Nephron progenitor cell (in vitro differentiated cells): ENCODE data around the gene SPATS2.

Source experiments
- DNase-seq: peaks from one replicate; pipeline ENCODE4 v3.0.0; 2021
- H3K27ac Mint-ChIP-seq: 2 replicates; pipeline ENCODE4 v1.8.0; 2021; ENCODE audit warnings: mild to moderate bottlenecking, moderate library complexity, mixed read lengths
- H3K27me3 Mint-ChIP-seq: 2 replicates; pipeline ENCODE4 v1.8.0; 2021; ENCODE audit warnings: mild to moderate bottlenecking, low read depth, mixed read lengths; ENCODE audit not compliant: poor library complexity
- H3K36me3 Mint-ChIP-seq: 2 replicates; pipeline ENCODE4 v1.8.0; 2021; ENCODE audit warnings: low read depth, mixed read lengths
- H3K4me1 Mint-ChIP-seq: 2 replicates; pipeline ENCODE4 v1.8.0; 2021; ENCODE audit warnings: mixed read lengths
- H3K4me3 Mint-ChIP-seq: 2 replicates; pipeline ENCODE4 v1.8.0; 2021; ENCODE audit warnings: mild to moderate bottlenecking, moderate library complexity, mixed read lengths
- H3K9me3 Mint-ChIP-seq: 2 replicates; pipeline ENCODE4 v1.8.0; 2021; ENCODE audit warnings: mild to moderate bottlenecking, moderate library complexity, mixed read lengths
- TF ChIP-seq, protein P1 (sequence below): fragments of 200-600 bp; sonication (generic); IDR thresholded peaks from 2 replicates; pipeline ENCODE4 v1.5.0; 2021; ENCODE audit warnings: antibody characterized with exemption

SPATS2 gene

GRCh38 chr12:49366096-49366651 lies 1.1 kb upstream of the SPATS2 start:
- Mint-ChIP-seq H3K4me1 (peaks cover 28% of the 10 kb centered on the region), H3K4me3 (peak overlapping the region; percentile 98)
- no peak for DNase-seq

DNA sequence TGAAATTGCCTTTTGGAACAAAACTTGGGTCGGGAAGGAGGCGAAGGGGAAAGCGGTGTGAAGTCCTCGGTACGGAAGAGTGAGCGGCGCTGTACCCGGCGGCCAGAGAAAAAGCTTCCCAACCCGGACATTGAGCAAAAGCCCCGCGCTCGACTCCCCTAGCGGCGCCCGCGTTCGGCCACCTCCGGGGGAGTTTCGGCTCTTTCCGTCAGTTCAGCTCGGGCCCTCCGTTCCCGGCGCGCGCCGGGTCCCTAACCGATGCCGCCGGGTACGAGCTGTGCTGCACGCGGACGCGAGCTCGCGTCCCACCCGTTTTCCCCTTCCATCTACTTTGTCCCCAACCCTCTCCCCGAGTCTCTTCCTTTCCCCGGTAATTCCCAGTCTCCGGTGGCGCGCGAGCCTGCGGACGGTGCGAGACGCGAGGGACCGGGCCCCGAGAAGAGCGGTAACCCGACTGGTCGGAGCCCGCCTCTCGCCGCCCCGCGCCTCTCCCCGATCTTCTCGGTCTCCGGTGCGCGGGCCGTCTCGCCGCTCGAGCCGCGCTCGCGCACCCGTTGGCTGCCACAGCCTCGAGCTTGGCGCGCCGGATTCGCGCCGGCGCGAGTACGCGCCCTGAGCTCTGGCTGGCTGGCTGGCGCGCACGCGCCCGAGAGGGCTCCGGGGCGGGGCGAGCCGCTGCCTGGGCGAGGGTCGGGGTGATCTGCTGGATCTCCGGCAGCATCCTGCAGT lies 446 bp upstream of the SPATS2 start:
- TF ChIP-seq, protein P1, sequence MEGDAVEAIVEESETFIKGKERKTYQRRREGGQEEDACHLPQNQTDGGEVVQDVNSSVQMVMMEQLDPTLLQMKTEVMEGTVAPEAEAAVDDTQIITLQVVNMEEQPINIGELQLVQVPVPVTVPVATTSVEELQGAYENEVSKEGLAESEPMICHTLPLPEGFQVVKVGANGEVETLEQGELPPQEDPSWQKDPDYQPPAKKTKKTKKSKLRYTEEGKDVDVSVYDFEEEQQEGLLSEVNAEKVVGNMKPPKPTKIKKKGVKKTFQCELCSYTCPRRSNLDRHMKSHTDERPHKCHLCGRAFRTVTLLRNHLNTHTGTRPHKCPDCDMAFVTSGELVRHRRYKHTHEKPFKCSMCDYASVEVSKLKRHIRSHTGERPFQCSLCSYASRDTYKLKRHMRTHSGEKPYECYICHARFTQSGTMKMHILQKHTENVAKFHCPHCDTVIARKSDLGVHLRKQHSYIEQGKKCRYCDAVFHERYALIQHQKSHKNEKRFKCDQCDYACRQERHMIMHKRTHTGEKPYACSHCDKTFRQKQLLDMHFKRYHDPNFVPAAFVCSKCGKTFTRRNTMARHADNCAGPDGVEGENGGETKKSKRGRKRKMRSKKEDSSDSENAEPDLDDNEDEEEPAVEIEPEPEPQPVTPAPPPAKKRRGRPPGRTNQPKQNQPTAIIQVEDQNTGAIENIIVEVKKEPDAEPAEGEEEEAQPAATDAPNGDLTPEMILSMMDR = no peak
- Mint-ChIP-seq H3K4me3 (peak overlapping the region; percentile 98), H3K27me3 (peaks cover 18% of the 10 kb centered on the region), H3K9me3 (no peaks in the 10 kb centered on the region), H3K4me1 (peaks cover 34% of the 10 kb centered on the region), H3K27ac (peak overlapping the region; percentile 96), H3K36me3 (peaks cover 13% of the 10 kb centered on the region)
- peak; percentile 95 for DNase-seq

More at GRCh38 chr12:49366096-49366651, 1.1 kb upstream of the SPATS2 start:
- H3K27ac Mint-ChIP-seq = peak overlapping the region; percentile 96
- no peaks in the 10 kb centered on the region for H3K9me3 Mint-ChIP-seq
- TF ChIP-seq, protein P1 = no peak
- H3K36me3 Mint-ChIP-seq = peaks cover 8% of the 10 kb centered on the region
- peaks cover 18% of the 10 kb centered on the region for H3K27me3 Mint-ChIP-seq

DNA sequence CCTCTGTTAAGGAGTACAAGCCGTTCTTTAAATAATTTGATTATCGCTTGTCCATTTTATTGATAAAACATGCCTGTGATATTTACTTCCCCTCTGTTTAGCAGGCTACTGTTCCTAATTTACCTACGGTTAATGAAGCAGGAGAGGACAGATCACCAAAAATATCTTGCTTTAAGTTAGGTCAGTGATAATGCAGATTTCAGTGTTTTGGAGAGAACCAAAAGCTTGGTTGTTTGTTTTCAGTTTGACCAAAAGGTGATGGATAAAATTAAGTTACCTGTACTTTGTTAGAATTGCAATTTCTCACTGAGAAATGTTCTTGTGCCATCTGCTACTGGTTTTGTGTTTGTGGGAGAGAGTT lies 958 bp downstream of the SPATS2 start:
- peak overlapping the region; percentile 98 for H3K4me3 Mint-ChIP-seq
- DNase-seq = no peak
- TF ChIP-seq, protein P1 = no peak
- H3K27me3 Mint-ChIP-seq = peaks cover 7% of the 10 kb centered on the region
- peaks cover 18% of the 10 kb centered on the region for H3K36me3 Mint-ChIP-seq
- H3K27ac Mint-ChIP-seq = no peak overlapping the region
- H3K9me3 Mint-ChIP-seq = no peaks in the 10 kb centered on the region
- peaks cover 34% of the 10 kb centered on the region for H3K4me1 Mint-ChIP-seq

DNA sequence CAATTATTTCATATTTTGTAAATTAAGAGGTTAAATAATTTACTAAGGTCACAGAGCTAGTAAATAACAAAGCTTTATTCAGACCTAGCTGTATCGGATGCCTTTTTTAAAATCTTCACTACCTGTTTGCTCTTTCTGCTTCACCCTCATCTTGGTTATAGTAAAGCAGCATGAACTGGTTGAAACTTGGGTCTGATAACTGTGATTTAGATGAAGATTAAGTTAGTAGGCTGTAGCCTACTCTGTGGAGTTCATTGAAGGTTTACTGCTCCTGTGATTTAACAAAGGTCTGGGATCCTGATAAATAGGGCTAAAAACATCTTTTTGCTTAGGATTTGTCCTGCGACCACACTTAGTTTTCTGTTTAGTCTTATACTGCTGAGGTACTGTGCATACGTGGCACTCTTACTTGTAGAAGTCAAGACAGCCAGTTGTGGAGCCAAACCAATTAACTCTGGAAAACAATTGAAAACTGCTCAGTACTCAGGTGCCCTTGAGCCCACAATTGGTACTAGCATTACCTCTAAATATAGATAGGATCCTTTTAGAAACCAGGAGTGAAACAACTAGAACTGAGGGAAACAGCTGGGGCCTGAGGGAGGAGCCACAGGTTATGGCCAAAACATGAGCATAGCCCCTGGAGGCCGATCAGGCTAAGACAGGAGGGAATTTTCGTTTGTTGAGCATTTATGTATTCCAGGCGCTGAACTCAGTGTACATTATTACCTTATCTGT lies 2.3 kb downstream of the SPATS2 start:
- DNase-seq = no peak
- TF ChIP-seq, protein P1 = peak; percentile 23
- Mint-ChIP-seq H3K27me3 (peaks cover 3% of the 10 kb centered on the region), H3K27ac (no peak overlapping the region), H3K9me3 (no peaks in the 10 kb centered on the region), H3K4me1 (peaks cover 34% of the 10 kb centered on the region), H3K4me3 (peak overlapping the region; percentile 72), H3K36me3 (peaks cover 18% of the 10 kb centered on the region)

DNA sequence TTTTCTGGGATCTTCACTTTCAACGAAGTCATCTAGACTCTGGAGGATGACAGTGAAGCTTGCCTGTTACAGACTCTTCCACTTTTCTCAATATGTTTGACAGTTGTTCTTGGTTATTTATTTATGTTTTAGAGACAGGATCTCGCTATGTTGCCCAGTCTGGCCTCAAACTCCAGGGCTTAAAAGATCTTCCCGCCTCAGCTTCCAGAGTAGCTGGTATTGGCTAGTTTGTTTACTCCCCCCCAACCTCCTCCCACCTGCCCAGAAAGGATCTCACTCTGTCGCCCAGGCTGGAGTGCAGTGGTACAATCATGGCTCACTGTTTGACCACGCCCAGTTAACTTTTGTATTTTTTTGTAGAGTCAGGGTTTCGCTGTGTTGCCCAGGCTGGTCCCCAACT lies 3.3 kb downstream of the SPATS2 start:
- Mint-ChIP-seq H3K27ac (no peak overlapping the region), H3K27me3 (no peaks in the 10 kb centered on the region), H3K4me1 (peaks cover 34% of the 10 kb centered on the region), H3K9me3 (no peaks in the 10 kb centered on the region), H3K4me3 (peak overlapping the region; percentile 40), H3K36me3 (peaks cover 18% of the 10 kb centered on the region)
- no peak for DNase-seq
- TF ChIP-seq, protein P1 = no peak
